Measurements from ENCODE around the gene CLDN17. TPM values are rescaled to one million over a fixed set of nuclear protein-coding genes. Genes with fewer than 3 reads are reported as not detected.
A peak's percentile ranks its signal among the peaks of the same experiment; 100 is the strongest.

The CLDN17 gene
- total and polyA plus RNA-seq, 2 of the 8 experiments (the other 6 are each of a cell fraction or from before 2014, with no cell fraction given), result not detected

DNA sequence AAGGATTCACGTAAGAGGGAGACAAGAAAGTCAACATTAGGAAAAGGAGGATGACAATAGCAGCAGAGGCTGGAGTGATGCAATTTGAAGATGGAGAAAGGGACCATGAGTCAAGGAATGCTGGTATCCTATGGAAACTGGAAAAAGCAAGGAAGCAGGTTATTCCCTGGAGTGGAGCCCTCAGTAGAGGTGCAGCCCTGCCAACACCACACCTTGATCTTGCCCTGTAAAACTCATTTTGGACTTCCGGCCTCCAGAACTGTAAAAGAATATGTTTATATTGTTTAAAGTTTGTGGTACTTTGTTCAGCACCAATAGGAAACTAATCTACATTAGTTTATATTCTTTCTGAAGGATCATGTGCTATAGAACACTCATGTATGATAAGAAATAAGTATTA, 19.6 kb upstream of the CLDN17 start (continued):
- TF ChIP-seq, protein P1, sequence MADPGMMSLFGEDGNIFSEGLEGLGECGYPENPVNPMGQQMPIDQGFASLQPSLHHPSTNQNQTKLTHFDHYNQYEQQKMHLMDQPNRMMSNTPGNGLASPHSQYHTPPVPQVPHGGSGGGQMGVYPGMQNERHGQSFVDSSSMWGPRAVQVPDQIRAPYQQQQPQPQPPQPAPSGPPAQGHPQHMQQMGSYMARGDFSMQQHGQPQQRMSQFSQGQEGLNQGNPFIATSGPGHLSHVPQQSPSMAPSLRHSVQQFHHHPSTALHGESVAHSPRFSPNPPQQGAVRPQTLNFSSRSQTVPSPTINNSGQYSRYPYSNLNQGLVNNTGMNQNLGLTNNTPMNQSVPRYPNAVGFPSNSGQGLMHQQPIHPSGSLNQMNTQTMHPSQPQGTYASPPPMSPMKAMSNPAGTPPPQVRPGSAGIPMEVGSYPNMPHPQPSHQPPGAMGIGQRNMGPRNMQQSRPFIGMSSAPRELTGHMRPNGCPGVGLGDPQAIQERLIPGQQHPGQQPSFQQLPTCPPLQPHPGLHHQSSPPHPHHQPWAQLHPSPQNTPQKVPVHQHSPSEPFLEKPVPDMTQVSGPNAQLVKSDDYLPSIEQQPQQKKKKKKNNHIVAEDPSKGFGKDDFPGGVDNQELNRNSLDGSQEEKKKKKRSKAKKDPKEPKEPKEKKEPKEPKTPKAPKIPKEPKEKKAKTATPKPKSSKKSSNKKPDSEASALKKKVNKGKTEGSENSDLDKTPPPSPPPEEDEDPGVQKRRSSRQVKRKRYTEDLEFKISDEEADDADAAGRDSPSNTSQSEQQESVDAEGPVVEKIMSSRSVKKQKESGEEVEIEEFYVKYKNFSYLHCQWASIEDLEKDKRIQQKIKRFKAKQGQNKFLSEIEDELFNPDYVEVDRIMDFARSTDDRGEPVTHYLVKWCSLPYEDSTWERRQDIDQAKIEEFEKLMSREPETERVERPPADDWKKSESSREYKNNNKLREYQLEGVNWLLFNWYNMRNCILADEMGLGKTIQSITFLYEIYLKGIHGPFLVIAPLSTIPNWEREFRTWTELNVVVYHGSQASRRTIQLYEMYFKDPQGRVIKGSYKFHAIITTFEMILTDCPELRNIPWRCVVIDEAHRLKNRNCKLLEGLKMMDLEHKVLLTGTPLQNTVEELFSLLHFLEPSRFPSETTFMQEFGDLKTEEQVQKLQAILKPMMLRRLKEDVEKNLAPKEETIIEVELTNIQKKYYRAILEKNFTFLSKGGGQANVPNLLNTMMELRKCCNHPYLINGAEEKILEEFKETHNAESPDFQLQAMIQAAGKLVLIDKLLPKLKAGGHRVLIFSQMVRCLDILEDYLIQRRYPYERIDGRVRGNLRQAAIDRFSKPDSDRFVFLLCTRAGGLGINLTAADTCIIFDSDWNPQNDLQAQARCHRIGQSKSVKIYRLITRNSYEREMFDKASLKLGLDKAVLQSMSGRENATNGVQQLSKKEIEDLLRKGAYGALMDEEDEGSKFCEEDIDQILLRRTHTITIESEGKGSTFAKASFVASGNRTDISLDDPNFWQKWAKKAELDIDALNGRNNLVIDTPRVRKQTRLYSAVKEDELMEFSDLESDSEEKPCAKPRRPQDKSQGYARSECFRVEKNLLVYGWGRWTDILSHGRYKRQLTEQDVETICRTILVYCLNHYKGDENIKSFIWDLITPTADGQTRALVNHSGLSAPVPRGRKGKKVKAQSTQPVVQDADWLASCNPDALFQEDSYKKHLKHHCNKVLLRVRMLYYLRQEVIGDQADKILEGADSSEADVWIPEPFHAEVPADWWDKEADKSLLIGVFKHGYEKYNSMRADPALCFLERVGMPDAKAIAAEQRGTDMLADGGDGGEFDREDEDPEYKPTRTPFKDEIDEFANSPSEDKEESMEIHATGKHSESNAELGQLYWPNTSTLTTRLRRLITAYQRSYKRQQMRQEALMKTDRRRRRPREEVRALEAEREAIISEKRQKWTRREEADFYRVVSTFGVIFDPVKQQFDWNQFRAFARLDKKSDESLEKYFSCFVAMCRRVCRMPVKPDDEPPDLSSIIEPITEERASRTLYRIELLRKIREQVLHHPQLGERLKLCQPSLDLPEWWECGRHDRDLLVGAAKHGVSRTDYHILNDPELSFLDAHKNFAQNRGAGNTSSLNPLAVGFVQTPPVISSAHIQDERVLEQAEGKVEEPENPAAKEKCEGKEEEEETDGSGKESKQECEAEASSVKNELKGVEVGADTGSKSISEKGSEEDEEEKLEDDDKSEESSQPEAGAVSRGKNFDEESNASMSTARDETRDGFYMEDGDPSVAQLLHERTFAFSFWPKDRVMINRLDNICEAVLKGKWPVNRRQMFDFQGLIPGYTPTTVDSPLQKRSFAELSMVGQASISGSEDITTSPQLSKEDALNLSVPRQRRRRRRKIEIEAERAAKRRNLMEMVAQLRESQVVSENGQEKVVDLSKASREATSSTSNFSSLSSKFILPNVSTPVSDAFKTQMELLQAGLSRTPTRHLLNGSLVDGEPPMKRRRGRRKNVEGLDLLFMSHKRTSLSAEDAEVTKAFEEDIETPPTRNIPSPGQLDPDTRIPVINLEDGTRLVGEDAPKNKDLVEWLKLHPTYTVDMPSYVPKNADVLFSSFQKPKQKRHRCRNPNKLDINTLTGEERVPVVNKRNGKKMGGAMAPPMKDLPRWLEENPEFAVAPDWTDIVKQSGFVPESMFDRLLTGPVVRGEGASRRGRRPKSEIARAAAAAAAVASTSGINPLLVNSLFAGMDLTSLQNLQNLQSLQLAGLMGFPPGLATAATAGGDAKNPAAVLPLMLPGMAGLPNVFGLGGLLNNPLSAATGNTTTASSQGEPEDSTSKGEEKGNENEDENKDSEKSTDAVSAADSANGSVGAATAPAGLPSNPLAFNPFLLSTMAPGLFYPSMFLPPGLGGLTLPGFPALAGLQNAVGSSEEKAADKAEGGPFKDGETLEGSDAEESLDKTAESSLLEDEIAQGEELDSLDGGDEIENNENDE (IDR thresholded peaks at IDR 0.05; ENCODE audit: insufficient replicate concordance, low read length), result no peak
- TF ChIP-seq RAD21 (IDR thresholded peaks at IDR 0.05 in 1 of 2, conservative IDR thresholded peaks at IDR 0.05 in 1 of 2; ENCODE audit: low read depth in 2 of 2, low read length in 2 of 2) (no peak), SRF (IDR thresholded peaks at IDR 0.05; ENCODE audit: low read depth, low read length) (no peak), SP4 (IDR thresholded peaks at IDR 0.05; ENCODE audit: low read length) (no peak), CEBPB (IDR thresholded peaks at IDR 0.05; ENCODE audit: low read depth, low read length) (0 out of 2 replicates have a peak, but pooled peaks have one; percentile 2), MAFK (IDR thresholded peaks at IDR 0.05; ENCODE audit: low read depth, low read length) (no peak), BRCA1 (IDR thresholded peaks at IDR 0.05; ENCODE audit: low read depth, low read length) (no peak)
